ENCODE measurements around the gene PDCD6IP. TPM values are rescaled to one million over a fixed set of nuclear protein-coding genes. Genes with fewer than 3 reads are reported as not detected.

The PDCD6IP gene
- total RNA-seq, 1 donor from 2014 or later = 296 TPM

DNA sequence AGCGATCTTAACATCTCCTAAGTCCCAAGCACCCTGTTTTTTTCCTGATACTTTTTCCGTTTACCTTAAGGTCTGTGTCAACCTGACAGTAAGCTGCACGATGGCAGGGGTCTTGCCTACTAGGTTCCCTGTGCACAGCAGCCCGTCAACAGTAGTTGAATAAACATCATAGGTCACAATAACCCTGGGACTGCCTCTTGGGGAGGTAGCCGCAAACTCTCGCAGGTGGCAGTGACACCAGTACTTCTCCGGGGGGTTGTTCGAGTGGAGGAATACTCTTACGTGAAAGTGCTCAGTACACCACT is 365 bp upstream of the PDCD6IP start:
- TF ChIP-seq, protein P1, sequence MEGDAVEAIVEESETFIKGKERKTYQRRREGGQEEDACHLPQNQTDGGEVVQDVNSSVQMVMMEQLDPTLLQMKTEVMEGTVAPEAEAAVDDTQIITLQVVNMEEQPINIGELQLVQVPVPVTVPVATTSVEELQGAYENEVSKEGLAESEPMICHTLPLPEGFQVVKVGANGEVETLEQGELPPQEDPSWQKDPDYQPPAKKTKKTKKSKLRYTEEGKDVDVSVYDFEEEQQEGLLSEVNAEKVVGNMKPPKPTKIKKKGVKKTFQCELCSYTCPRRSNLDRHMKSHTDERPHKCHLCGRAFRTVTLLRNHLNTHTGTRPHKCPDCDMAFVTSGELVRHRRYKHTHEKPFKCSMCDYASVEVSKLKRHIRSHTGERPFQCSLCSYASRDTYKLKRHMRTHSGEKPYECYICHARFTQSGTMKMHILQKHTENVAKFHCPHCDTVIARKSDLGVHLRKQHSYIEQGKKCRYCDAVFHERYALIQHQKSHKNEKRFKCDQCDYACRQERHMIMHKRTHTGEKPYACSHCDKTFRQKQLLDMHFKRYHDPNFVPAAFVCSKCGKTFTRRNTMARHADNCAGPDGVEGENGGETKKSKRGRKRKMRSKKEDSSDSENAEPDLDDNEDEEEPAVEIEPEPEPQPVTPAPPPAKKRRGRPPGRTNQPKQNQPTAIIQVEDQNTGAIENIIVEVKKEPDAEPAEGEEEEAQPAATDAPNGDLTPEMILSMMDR (IDR thresholded peaks at IDR 0.05) = no peak
- Histone ChIP-seq H3K27ac (peak overlapping the region; percentile 96), H3K9me3 (no peaks in the 10 kb centered on the region), H3K36me3 (no peaks in the 10 kb centered on the region), H3K4me3 (peak overlapping the region; percentile 74), H3K27me3 (ENCODE audit: low read depth) (no peaks in the 10 kb centered on the region), H3K4me1 (peaks cover 46% of the 10 kb centered on the region)
- intact Hi-C loops (cut with DNase I) = no loop called here
- peak; percentile 38 to 42 for ATAC-seq
- DNase-seq = no peak

DNA sequence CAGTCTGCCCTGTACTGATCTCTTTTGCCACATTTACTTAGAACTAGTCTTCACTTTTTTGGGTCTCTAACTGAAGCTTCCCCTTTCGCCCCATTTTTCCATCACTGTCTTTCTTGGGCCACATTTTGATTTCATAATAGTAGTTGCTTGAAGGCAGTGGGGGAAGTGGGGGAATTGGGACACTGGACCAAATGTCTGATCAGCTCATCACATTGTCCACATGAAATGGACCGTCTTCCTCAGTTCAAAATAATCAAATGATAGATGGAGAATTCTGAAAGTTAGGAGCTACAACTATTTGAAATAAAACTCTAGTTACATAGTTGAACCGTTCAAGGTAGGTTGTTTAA is 747 bp downstream of the PDCD6IP start:
- peak overlapping the region; percentile 96 for H3K27ac ChIP-seq
- ATAC-seq = peak in 1 of 2 donors; percentile 20
- no peaks in the 10 kb centered on the region for H3K36me3 ChIP-seq
- no peak for DNase-seq
- H3K4me3 ChIP-seq = peak overlapping the region; percentile 74
- TF ChIP-seq, protein P1 (IDR thresholded peaks at IDR 0.05) = no peak
- no peaks in the 10 kb centered on the region for H3K27me3 ChIP-seq (ENCODE audit: low read depth)
- H3K9me3 ChIP-seq = no peaks in the 10 kb centered on the region
- peaks cover 54% of the 10 kb centered on the region for H3K4me1 ChIP-seq
- intact Hi-C loops (cut with DNase I) = no loop called here

DNA sequence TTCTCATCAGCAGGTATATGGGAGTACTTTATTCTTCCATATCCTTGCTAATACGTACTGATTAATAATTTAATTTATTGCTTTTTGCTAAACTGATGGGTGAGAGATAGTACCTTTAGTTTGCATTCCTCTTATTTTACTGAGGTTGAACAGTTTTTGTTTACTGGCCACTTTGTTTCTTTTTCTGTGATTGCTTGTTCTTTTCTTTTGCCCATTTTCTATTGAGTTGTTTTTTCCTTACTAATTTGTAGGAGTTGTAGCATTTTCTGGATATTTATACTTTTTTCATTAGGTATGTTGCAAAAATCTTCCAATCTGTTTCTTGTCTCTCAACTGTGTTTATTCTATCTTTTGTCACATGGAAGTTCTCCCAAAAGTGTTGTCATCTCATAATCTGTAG is 4.8 kb downstream of the PDCD6IP start:
- DNase-seq (no peak), ATAC-seq (no peak)
- Histone ChIP-seq H3K4me3 (no peak overlapping the region), H3K27ac (no peak overlapping the region), H3K9me3 (no peaks in the 10 kb centered on the region), H3K4me1 (peaks cover 69% of the 10 kb centered on the region), H3K36me3 (no peaks in the 10 kb centered on the region), H3K27me3 (ENCODE audit: low read depth) (no peaks in the 10 kb centered on the region)
- TF ChIP-seq, protein P1 (IDR thresholded peaks at IDR 0.05) = no peak
- intact Hi-C loops (cut with DNase I) = no loop called here

DNA sequence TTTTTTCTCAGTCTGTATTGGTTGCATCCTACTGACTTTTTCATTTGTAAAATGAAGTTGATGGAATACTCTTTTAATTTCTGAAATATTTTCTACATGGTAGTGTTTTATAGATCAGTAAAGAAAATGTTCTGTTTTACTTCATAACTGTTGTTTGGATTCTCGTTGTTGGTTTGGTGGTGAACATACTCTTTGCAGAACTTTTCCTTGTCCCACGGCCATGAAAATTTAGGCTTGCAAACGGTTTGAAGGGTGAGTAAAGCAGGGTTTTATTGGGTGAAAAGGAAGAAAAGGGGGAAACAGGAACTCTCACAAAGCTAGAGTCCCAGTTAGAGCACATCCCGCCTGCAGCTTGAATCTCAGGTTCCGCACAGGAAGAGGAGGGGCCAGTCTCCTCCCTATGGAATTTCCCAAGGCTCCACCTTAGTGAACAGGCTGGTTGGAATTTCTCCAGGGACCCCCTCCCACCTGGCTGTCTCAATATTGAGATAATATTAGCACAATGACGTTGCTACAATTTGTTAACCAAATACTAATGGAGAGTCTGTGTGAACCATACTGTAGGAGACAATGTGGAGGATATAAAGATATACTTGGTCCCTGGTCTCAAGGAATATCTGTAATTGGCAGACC is 5.6 kb downstream of the PDCD6IP start:
- ATAC-seq = no peak
- H3K4me1 ChIP-seq = peaks cover 76% of the 10 kb centered on the region
- no peak overlapping the region for H3K27ac ChIP-seq
- intact Hi-C loops (cut with DNase I) = no loop called here
- H3K27me3 ChIP-seq (ENCODE audit: low read depth) = no peaks in the 10 kb centered on the region
- no peaks in the 10 kb centered on the region for H3K36me3 ChIP-seq
- TF ChIP-seq, protein P1 (IDR thresholded peaks at IDR 0.05) = no peak
- H3K4me3 ChIP-seq = no peak overlapping the region
- no peaks in the 10 kb centered on the region for H3K9me3 ChIP-seq
- DNase-seq = no peak

DNA sequence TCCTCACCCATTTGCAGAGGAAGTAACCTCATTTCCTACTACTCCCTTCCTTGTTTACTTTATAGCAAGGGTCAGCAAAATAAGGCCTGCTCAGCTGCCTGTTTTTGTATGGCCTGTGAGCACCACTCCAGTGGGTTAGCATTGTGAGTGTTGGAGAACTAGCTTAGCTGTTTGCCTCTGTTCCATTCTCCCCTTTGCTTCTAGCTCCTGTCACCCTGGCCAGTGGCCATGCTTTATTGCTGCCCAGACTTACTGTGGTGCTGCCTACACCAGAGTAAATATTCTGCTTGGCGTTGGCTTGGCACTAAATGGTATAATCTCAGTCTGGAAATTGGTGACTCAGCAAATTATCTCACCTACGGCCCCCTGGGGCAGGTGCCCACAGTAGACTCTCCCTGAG is 8.8 kb downstream of the PDCD6IP start:
- peaks cover 8% of the 10 kb centered on the region for H3K36me3 ChIP-seq
- intact Hi-C loops (cut with DNase I) = no loop called here
- no peak for DNase-seq
- peaks cover 80% of the 10 kb centered on the region for H3K4me1 ChIP-seq
- peak overlapping the region; percentile 47 for H3K27ac ChIP-seq
- no peaks in the 10 kb centered on the region for H3K27me3 ChIP-seq (ENCODE audit: low read depth)
- no peak overlapping the region for H3K4me3 ChIP-seq
- TF ChIP-seq, protein P1 (IDR thresholded peaks at IDR 0.05) = no peak
- no peaks in the 10 kb centered on the region for H3K9me3 ChIP-seq
- peak; percentile 57 to 65 for ATAC-seq

DNA sequence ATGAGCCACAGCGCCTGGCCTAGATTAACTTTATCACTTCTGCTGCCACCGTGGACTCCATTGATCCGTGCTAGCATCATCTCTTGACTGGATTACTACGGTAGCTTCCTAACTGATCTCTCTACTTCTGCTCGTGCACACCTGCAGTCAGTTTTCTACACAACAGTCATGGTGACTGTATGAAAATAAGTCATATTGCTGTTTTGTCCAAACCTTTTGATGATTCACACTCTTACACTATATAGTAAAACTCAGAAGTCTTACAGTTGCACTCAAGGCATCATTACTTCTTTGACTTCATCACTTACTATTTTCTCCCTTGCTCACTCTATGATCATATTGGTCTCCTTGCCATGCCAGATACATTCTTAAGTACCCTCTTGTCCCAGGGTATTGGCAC is 10.1 kb downstream of the PDCD6IP start:
- H3K4me1 ChIP-seq = peaks cover 70% of the 10 kb centered on the region
- ATAC-seq (no peak), DNase-seq (no peak)
- no peak overlapping the region for H3K4me3 ChIP-seq
- no peaks in the 10 kb centered on the region for H3K27me3 ChIP-seq (ENCODE audit: low read depth)
- intact Hi-C loops (cut with DNase I) = no loop called here
- H3K9me3 ChIP-seq = no peaks in the 10 kb centered on the region
- TF ChIP-seq, protein P1 (IDR thresholded peaks at IDR 0.05) = no peak
- no peak overlapping the region for H3K27ac ChIP-seq
- peaks cover 11% of the 10 kb centered on the region for H3K36me3 ChIP-seq

Data from lower lobe of right lung (tissue), 2 donors.